Osteoblast (primary cell): Measurements from ENCODE around the gene HRK. TPM values are rescaled to one million over a fixed set of nuclear protein-coding genes. Genes with fewer than 3 reads are reported as not detected.

Source experiments
- DNase-seq: peaks from one replicate; pipeline ENCODE4 v3.0.0; 2011; ENCODE audit warnings: low spot score, mixed read lengths; ENCODE audit not compliant: insufficient read length; ENCODE audit errors: missing footprints
- H2AFZ ChIP-seq: 2 replicates; pipeline ENCODE4 v1.6.0; 2011; ENCODE audit warnings: mild to moderate bottlenecking, low read length
- H3K27ac ChIP-seq: 2 replicates; pipeline ENCODE4 v1.5.1; 2011; ENCODE audit warnings: mild to moderate bottlenecking, low read depth, low read length, moderate library complexity
- H3K27me3 ChIP-seq: 2 replicates; pipeline ENCODE4 v1.6.0; 2012; ENCODE audit warnings: mild to moderate bottlenecking, control low read depth, inconsistent platforms, low read length, moderate library complexity; ENCODE audit not compliant: insufficient read depth
- H3K36me3 ChIP-seq: 2 replicates; pipeline ENCODE4 v1.5.1; 2011; ENCODE audit warnings: mild to moderate bottlenecking, low read length, control low read depth, moderate library complexity; ENCODE audit not compliant: insufficient read depth
- H3K4me1 ChIP-seq: 2 replicates; pipeline ENCODE4 v1.5.1; 2011; ENCODE audit warnings: mild to moderate bottlenecking, low read length, control low read depth, moderate library complexity; ENCODE audit not compliant: insufficient read depth
- H3K4me2 ChIP-seq: 2 replicates; pipeline ENCODE4 v1.6.0; 2011; ENCODE audit warnings: mild to moderate bottlenecking, low read length; ENCODE audit not compliant: insufficient read depth
- H3K4me3 ChIP-seq: fragments of 200-600 bp; sonication (generic); 3 replicates; pipeline ENCODE4 v1.5.1; 2012; ENCODE audit warnings: mild to moderate bottlenecking, low read length, inconsistent platforms; ENCODE audit not compliant: insufficient read depth
- H3K79me2 ChIP-seq: 2 replicates; pipeline ENCODE4 v1.6.0; 2012; ENCODE audit warnings: mild to moderate bottlenecking, low read length, control low read depth, inconsistent platforms; ENCODE audit not compliant: insufficient read depth
- H3K9me3 ChIP-seq: 2 replicates; pipeline ENCODE4 v1.5.1; 2011; ENCODE audit warnings: low read depth, low read length, control low read depth
- H4K20me1 ChIP-seq: 2 replicates; pipeline ENCODE4 v1.6.0; 2012; ENCODE audit warnings: mild to moderate bottlenecking, low read length, control low read depth; ENCODE audit not compliant: insufficient read depth
- total RNA-seq: library from RNA; depleted of rRNA; stranded (reverse); fragments of >200 nt; gene quantifications from 2 replicates; pipeline ENCODE4 v1.2.3, GENCODE V29; 2012
- TF ChIP-seq, protein P1 (sequence below): IDR thresholded peaks from 2 replicates; pipeline ENCODE4 v1.5.1; 2011; ENCODE audit warnings: mild to moderate bottlenecking, low read depth, low read length, moderate library complexity; ENCODE audit errors: extremely low read depth

Gene HRK
- total RNA-seq, 1 donor: under 0.01 TPM

DNA sequence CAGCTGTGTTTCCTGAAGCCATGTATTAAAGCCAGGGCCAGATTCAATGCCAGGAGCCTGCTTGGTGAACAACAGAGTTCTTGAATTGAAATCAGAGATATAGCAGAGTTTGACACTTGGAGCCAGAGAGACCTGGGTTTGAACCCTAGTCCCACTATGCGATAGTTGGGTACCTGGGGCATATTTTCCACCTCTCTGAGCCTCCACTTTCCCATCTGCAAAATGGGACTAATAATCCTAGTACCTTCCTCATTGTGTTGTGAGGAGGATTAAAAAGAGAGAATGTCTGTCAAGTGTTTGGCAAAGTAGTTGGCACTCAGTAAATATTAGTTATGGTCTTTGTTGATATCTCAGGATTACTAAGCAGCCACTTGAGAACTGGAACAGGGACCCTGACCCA lies 6.0 kb upstream of the HRK start:
- no peak overlapping the region for H3K27ac ChIP-seq
- no peak overlapping the region for H3K4me2 ChIP-seq
- no peaks in the 10 kb centered on the region for H3K9me3 ChIP-seq
- peaks cover 11% of the 10 kb centered on the region for H3K27me3 ChIP-seq
- H4K20me1 ChIP-seq: no peaks in the 10 kb centered on the region
- H3K79me2 ChIP-seq: no peaks in the 10 kb centered on the region
- TF ChIP-seq, protein P1, sequence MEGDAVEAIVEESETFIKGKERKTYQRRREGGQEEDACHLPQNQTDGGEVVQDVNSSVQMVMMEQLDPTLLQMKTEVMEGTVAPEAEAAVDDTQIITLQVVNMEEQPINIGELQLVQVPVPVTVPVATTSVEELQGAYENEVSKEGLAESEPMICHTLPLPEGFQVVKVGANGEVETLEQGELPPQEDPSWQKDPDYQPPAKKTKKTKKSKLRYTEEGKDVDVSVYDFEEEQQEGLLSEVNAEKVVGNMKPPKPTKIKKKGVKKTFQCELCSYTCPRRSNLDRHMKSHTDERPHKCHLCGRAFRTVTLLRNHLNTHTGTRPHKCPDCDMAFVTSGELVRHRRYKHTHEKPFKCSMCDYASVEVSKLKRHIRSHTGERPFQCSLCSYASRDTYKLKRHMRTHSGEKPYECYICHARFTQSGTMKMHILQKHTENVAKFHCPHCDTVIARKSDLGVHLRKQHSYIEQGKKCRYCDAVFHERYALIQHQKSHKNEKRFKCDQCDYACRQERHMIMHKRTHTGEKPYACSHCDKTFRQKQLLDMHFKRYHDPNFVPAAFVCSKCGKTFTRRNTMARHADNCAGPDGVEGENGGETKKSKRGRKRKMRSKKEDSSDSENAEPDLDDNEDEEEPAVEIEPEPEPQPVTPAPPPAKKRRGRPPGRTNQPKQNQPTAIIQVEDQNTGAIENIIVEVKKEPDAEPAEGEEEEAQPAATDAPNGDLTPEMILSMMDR: no peak
- H2AFZ ChIP-seq: no peak overlapping the region
- DNase-seq: no peak
- no peaks in the 10 kb centered on the region for H3K4me1 ChIP-seq
- H3K4me3 ChIP-seq: no peak overlapping the region
- no peaks in the 10 kb centered on the region for H3K36me3 ChIP-seq

DNA sequence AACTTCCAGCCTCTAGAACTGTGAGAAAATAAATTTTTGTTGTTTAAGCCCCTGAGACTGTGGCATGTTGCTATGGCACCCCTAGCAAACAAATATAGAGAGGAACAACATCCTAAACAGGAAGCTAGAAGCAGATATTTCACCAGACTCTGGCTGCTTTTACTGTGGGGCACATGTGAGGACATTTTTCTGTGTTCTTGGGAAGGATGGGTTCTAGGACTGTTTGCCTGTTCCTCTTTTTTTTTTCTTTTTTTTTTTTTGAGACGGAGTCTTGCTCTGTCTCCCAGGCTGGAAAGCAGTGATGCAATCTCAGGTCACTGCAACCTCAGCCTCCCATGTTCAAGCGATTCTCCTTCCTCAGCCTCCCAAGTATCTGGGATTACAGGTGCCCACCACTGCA lies 4.2 kb upstream of the HRK start:
- no peak overlapping the region for H3K4me2 ChIP-seq
- no peak overlapping the region for H3K4me3 ChIP-seq
- H2AFZ ChIP-seq: no peak overlapping the region
- H3K27me3 ChIP-seq: peaks cover 25% of the 10 kb centered on the region
- no peaks in the 10 kb centered on the region for H4K20me1 ChIP-seq
- H3K27ac ChIP-seq: no peak overlapping the region
- H3K4me1 ChIP-seq: no peaks in the 10 kb centered on the region
- H3K9me3 ChIP-seq: no peaks in the 10 kb centered on the region
- H3K36me3 ChIP-seq: no peaks in the 10 kb centered on the region
- H3K79me2 ChIP-seq: no peaks in the 10 kb centered on the region
- no peak for DNase-seq
- TF ChIP-seq, protein P1: no peak

DNA sequence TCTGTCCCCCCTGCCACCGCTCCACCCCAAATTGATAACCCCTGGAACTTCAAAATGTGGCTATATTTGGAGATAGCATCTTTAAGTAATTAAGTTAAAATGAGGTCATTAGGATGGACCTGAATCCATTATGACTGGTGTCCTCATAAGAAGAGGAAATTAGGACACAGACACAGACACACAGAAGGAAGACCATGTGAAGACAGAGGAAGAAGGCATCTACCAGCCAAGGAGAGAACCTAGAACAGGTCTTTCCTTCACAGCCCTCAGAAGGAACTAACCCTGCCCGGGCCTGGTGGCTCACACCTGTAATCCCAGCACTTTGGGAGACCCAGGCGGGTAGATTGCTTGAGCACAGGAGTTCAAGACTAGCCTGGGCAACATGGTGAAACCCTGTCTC lies 3.6 kb upstream of the HRK start:
- Histone ChIP-seq H4K20me1 (no peaks in the 10 kb centered on the region), H3K4me2 (no peak overlapping the region), H3K79me2 (no peaks in the 10 kb centered on the region), H3K27ac (no peak overlapping the region), H3K27me3 (peaks cover 31% of the 10 kb centered on the region), H3K36me3 (no peaks in the 10 kb centered on the region), H3K4me1 (no peaks in the 10 kb centered on the region), H3K9me3 (no peaks in the 10 kb centered on the region), H3K4me3 (no peak overlapping the region), H2AFZ (no peak overlapping the region)
- no peak for DNase-seq
- TF ChIP-seq, protein P1: no peak

DNA sequence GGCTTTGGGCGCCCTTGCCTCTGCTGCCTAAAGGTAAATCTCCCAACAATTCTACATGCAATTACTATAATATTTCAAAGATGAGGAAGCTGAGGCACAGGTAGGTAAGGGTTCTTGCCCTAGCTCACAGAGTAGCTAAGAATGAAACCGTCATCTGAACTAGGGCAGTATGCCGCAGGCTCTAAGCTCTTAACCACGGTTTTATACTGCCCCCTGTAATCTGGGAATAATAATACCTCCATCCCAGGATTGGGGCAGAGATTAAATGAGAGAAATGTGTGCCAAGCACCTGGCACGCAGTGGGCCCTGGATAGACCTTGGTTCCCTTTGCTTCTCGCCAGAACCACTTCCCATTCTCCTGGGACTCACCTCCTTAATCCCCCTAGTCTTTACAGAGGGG lies 1.5 kb upstream of the HRK start:
- peak; percentile 92 for DNase-seq
- H3K4me1 ChIP-seq: no peaks in the 10 kb centered on the region
- no peaks in the 10 kb centered on the region for H3K9me3 ChIP-seq
- no peak overlapping the region for H3K27ac ChIP-seq
- no peak overlapping the region for H3K4me3 ChIP-seq
- H3K36me3 ChIP-seq: no peaks in the 10 kb centered on the region
- H3K4me2 ChIP-seq: peak overlapping the region; percentile 36
- TF ChIP-seq, protein P1: peak; percentile 38
- peaks cover 50% of the 10 kb centered on the region for H3K27me3 ChIP-seq
- H3K79me2 ChIP-seq: no peaks in the 10 kb centered on the region
- H2AFZ ChIP-seq: no peak overlapping the region
- no peaks in the 10 kb centered on the region for H4K20me1 ChIP-seq
